Measurements from ENCODE around the gene LRRC32.

- TF ChIP-seq CTCF (IDR thresholded peaks at IDR 0.05; ENCODE audit: insufficient read depth, low read depth, low read length) (no peak), EZH2 (IDR thresholded peaks at IDR 0.05; ENCODE audit: insufficient read depth, low read length) (no peak)
Measured at GRCh38 chr11:76616676-76617552, 53.6 kb downstream of the LRRC32 start.

All from astrocyte (in vitro differentiated cells and primary cell).